Hindlimb muscle (tissue), 1 donor: ENCODE results near the gene CHRNA1. TPM values are rescaled to one million over a fixed set of nuclear protein-coding genes. Genes with fewer than 3 reads are reported as not detected.

Source experiments
- DNase-seq: peaks from one replicate; pipeline ENCODE4 v3.0.0-alpha.2; 2013
- polyA plus RNA-seq: library from polyadenylated mRNA; unstranded; fragments of 120-200 nt; gene quantifications from one replicate; pipeline ENCODE4 v1.2.1, GENCODE V29; 2013; ENCODE audit not compliant: insufficient read length

Gene CHRNA1
- polyA plus RNA-seq, 1 donor, result 128 TPM

DNA sequence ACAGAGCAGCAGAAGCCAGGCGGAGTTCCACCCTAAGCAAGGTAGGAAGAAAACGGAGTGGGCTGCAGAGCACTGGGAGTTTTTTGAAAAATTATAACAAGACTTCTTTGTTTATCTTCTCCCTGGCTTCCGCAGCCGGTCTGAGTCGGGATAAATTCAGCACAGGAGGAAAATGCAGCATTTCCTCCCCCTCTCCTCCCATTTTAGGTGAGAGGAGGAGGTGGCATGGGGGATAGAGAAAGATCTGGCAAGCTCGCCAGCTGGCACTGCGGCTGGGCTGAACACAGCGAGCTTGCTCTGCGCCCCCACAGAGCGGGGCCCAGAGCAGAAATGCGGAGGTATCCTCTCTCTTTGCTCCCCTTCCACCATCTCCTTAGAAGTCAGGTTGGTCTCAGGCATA is 17.7 kb upstream of the CHRNA1 start:
- DNase-seq, result no peak

GRCh38 chr2:174781298-174781697 is 17.0 kb upstream of the CHRNA1 start:
- DNase-seq, result no peak

- DNase-seq, result no peak
Observed at GRCh38 chr2:174780856-174781255, 16.6 kb upstream of the CHRNA1 start.

DNA sequence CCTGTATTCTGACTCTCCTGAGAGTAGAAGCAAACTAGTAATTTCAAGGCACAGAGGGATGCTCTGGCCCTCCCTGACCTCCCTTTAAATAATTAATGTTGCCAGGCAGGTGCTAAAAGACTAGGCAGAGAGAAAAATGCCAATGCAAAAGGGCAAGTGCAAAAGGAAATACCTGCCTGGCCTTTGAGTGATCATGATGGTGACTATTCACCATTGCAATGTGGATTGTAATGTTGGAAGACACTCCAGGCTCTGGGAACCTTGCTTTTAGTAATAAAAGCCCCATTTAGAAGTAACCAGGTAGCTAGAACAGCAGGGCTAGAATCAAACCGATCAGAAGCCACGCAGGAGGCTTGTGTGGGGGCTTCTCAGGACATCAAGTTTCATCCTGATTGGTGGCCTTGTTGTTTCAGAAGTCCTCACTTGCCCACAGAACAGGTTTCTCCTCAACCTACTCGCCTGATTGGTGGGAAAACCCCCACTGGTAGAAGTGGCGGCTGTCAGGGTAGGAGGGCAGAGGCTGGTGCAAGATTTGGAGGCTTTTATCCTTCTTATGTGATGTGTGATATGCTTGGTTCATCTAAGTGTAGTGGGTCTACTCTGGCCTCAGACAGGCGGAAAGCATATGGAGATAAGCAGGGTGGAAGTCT is 16.0 kb upstream of the CHRNA1 start:
- DNase-seq, result no peak

DNA sequence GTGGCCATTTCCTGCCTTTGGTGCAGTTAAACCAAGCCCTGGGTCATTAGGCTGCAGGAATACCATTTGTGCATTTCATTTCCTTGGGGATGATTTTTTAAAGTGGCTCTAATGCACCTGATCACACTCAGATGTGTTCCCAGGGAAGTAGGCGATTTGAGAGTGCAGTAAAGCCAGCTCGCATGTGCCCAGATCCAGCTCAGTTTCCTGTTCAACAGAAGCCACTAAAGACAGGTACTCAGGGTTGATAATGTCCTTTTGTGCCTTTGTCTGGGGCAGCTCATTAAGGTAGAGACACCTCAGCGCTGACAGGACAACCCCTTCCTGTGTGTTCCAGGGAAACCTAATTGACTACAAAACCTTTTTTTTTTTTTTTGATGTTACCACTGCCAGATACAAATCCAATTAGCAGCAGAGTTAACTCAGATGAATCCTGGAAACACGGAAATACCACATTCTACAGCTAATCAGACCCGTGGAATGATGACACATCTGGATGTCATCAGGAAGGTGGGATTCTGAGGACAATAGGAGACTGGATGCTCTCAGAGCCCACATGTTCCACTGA is 15.2 kb upstream of the CHRNA1 start:
- DNase-seq, result no peak

GRCh38 chr2:174778085-174778981 is 14.1 kb upstream of the CHRNA1 start:
- no peak for DNase-seq

- DNase-seq, result no peak
Observed at GRCh38 chr2:174777347-174778084, 13.2 kb upstream of the CHRNA1 start.

DNA sequence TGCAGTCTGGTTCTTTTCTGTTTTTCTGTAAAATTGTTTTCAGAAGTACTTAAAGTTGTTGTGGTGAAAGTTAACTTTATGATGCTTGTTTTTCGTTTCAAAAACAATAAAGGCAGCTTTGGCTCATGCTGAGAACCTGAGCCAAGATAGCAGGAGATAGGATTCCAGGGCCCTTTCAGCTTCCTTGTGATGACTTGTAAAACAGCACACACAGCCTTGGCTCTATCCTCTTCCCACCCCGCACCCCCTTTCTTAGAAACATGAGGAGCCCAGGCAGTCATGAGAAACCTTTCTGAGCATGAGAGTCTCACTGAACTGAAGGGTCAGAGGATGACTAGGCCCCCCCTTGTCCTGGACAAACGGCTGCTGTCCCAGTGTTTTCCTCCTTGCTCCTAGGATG is 12.4 kb upstream of the CHRNA1 start:
- no peak for DNase-seq

DNA sequence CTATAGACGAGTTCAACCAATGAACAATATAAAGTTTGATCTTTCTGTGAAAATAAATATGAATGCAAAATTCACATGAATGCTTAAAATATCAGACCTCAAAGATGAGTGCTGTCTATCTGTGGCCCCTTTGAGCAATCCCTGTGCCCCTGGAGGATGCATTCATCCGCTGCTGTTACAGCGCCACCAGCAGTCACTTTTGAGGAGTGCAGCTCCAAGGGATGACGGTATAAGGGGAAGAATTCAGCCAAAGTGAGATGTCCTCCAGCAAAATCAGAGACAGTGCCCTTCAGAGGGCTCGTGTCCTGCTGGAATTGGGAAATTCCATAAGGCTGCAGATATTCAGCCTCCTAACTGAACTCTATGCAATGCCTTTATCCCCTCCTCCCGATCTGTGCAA is 12.0 kb upstream of the CHRNA1 start:
- DNase-seq, result no peak

DNA sequence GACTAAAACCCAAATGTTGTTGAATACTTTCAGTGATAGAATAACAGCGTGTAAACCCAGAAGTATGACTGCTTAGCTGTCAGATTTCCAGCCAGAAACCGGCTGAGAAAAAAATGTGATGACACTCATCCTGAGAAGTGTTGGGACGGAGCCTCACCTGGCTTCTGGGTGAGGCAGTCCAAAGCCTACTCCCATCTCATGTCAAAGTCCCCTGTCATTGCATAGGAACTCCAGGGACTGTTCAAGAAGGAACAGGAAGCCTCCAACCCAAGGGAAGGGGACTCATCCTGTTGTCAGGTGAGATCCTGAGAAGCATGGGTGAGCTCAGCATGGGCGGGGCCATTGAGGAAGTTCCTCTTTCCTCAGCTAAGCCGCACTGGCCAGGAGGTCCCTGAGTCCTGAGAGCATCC is 11.3 kb upstream of the CHRNA1 start:
- no peak for DNase-seq

DNA sequence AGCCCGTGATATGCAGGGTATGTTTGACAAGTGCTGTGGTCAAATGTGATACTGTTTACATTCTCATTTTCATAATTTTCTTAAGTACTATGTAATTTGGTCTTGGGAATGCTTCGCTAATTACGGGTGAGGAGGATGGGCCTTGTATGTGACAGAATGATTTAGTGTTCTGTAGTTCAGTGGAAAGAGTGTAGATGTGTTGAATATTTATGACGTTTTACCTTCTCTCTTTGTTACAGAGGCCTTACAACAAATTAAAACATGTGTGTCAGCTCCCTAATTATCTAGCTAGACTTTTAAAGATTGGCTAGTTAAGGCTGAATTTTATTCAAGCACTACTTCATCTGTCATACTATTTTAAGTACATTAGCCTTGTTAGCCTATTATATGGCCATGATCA is 10.6 kb upstream of the CHRNA1 start:
- no peak for DNase-seq

DNA sequence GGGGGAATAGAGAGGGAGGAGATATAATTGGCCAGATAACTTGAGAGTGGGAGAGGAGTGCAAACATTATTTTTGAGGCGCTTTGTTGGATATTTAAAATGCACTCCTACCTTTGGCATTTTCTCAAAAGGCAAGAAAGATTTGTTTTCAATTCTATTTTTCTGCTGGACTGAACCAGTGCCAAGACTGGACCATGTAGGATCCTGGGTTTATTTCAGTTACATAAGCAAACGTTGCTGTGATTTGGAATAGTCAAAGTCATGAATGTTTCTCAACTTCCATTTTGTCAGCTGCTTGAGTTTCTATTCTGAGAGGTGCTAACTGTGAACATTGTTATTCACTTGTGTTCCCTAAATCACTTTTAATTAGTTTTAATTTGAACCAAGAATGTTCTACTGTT is 8.9 kb upstream of the CHRNA1 start:
- no peak for DNase-seq

DNA sequence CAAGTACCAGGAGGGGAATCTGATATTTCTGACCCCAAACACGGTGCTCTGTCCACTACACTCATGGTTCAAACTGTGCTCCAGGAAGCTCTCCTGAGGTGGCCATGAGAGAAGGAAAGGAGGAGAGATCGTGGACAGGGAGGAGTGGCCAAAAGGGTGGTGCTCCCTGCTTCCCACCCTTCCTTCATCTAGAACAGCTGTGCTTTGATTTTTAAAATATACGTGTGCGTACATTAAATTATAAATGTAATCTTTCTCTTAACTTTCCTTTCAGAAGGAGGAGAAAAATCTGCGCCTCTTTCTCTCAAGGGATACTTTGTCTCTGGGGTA is 8.2 kb upstream of the CHRNA1 start:
- DNase-seq, result no peak

- peak; percentile 75 for DNase-seq
Observed at GRCh38 chr2:174771631-174772471, 7.6 kb upstream of the CHRNA1 start.

DNA sequence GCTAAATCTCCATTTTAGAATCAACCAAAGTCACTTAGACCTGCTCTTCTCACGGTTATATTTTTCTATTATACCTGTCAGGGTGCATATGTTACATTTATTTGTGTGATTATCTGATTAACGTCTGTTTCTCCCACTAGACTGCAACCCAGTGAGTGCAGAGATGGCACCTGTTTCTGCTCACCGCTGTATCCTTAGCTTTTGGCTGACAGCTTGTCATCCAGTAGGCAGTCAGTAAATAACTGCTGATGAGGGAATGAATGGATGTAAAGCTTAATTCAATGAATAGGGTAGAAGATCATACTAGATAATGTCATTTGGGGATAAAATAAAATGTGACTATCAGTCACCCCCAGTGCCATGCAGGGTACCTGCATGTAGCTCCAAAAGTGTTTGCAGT is 6.9 kb upstream of the CHRNA1 start:
- DNase-seq, result no peak

- DNase-seq, result no peak
Observed at GRCh38 chr2:174768557-174768956, 4.3 kb upstream of the CHRNA1 start.

DNA sequence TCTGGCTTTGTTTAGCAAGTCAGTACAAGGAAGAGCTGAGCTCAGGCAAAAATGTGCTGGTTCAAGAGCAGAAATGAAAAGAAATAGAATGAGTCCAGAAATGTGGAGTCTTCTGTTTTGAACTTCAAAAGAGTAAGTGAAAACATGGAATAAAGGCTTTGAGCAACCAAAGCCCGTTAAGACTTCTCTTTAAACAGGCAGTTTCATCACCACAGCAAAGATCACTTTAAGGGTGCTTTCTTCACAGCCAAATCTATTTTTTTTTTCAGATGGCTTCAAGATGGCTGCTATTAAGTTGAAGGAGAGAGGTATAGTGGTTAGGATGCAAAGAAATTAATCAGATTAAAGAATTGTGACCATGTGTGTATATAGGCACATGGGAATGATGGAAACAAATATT is 2.0 kb upstream of the CHRNA1 start:
- no peak for DNase-seq

DNA sequence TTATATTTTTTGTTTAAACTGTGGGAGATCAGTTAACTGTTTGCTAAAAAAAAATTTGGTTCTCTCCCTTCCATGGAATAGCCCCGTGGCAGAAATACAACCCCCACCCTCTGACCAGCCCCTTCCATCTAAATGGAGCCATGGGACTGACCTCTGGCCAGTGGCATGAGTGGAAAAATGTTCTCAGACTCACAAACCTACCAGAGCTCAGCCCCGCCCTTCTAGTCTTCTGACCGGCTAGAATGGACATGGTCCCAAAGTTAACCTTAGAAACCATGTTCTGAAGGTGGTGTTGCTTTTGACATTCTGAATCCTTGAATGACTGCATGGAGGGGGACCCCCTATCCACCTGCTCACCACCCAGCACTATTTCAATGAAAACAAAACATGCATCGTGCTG is 1.3 kb upstream of the CHRNA1 start:
- no peak for DNase-seq

DNA sequence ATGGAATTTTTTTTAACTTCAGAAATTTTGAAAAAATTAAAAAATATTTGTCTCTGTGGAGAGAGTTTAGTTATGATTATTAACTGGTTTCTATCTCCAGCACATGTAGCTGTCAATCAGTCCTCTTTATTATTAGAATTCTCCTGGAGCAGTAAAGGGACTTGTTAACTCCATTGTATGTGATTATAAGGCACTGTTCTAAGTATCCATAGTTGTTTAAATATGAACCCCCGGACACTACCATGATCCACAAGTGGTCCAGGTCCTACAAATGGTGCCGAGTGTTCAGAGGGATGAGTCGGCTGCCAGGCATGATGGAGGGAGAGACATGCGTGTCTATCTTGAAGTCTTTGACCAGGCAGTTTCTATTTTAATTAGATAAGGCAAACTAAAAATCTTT is 492 bp downstream of the CHRNA1 start:
- no peak for DNase-seq

DNA sequence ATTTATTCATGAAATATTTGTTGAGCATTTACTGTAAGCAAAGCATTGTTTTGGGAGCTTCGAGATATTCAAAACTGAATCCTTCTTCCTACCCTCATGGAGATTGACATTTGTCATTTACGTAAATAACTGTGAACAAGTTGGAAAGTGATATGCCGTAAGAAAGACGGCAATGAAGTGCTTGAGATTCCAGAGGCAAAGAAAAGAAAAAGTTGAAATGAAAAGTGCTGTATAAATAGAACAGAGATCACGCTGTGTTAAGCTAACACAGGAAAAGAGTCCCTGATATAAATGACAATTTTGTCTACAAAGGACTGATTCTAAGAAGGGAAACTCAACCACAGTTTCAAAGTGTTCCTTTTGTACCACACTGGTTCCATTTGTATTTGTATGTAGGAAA is 1.8 kb downstream of the CHRNA1 start:
- DNase-seq, result no peak

GRCh38 chr2:174761837-174762236 is 2.4 kb downstream of the CHRNA1 start:
- DNase-seq, result no peak

GRCh38 chr2:174760845-174761473 is 3.3 kb downstream of the CHRNA1 start:
- DNase-seq, result no peak
